H9 (cell line): ENCODE results near the gene PPP2R3B. TPM values are rescaled to one million over a fixed set of nuclear protein-coding genes. Genes with fewer than 3 reads are reported as not detected.

Experiments used
- DNase-seq: peaks from one replicate; pipeline ENCODE4 v3.0.0-alpha.2; 2017
- H2AFZ ChIP-seq: one replicate; pipeline ENCODE4 v1.6.1; 2013; ENCODE audit warnings: mild to moderate bottlenecking, low read length, control low read depth, moderate library complexity
- H2AK5ac ChIP-seq: 2 replicates; pipeline ENCODE4 v1.6.1; 2013; ENCODE audit warnings: low read length, control low read depth, mixed read lengths; ENCODE audit not compliant: insufficient read length
- H2BK120ac ChIP-seq: one replicate; pipeline ENCODE4 v1.6.1; 2013; ENCODE audit warnings: low read depth, mild to moderate bottlenecking, low read length, control low read depth, inconsistent platforms; ENCODE audit not compliant: poor library complexity, severe bottlenecking
- H2BK12ac ChIP-seq: 2 replicates; pipeline ENCODE4 v1.6.1; 2013; ENCODE audit warnings: low read length, control low read depth, mixed read lengths, low read depth; ENCODE audit not compliant: insufficient read length
- H2BK15ac ChIP-seq: 2 replicates; pipeline ENCODE4 v1.6.1; 2013; ENCODE audit warnings: low read depth, low read length, control low read depth
- H2BK20ac ChIP-seq: one replicate; pipeline ENCODE4 v1.6.1; 2013; ENCODE audit warnings: low read depth, mild to moderate bottlenecking, low read length, control low read depth, inconsistent platforms; ENCODE audit not compliant: poor library complexity, severe bottlenecking
- H2BK5ac ChIP-seq: 2 replicates; pipeline ENCODE4 v1.6.1; 2013; ENCODE audit warnings: low read length, control low read depth, mixed read lengths; ENCODE audit not compliant: insufficient read length
- H3K14ac ChIP-seq: 2 replicates; pipeline ENCODE4 v1.6.1; 2013; ENCODE audit warnings: low read length, control low read depth; ENCODE audit not compliant: insufficient read depth
- H3K18ac ChIP-seq: 2 replicates; pipeline ENCODE4 v1.6.1; 2013; ENCODE audit warnings: low read depth, mild to moderate bottlenecking, mixed read lengths, low read length, control low read depth; ENCODE audit not compliant: insufficient read length
- H3K23ac ChIP-seq: 2 replicates; pipeline ENCODE4 v1.6.1; 2013; ENCODE audit warnings: low read length, control low read depth, mixed read lengths, low read depth; ENCODE audit not compliant: insufficient read length
- H3K23me2 ChIP-seq: 2 replicates; pipeline ENCODE4 v1.6.1; 2013; ENCODE audit warnings: low read depth, mild to moderate bottlenecking, mixed read lengths, low read length, control low read depth; ENCODE audit not compliant: insufficient read length, poor library complexity, severe bottlenecking
- H3K27ac ChIP-seq: 2 replicates; pipeline ENCODE4 v1.5.1; 2013; ENCODE audit warnings: low read length, control low read depth, mixed read lengths, low read depth; ENCODE audit not compliant: insufficient read length
- H3K27me3 ChIP-seq: 2 replicates; pipeline ENCODE4 v1.6.1; 2013; ENCODE audit warnings: low read length, control low read depth, inconsistent platforms; ENCODE audit not compliant: insufficient read depth
- H3K4ac ChIP-seq: 2 replicates; pipeline ENCODE4 v1.6.1; 2013; ENCODE audit warnings: low read depth, mild to moderate bottlenecking, control low read depth, inconsistent platforms, low read length, moderate library complexity
- H3K4me1 ChIP-seq: 2 replicates; pipeline ENCODE4 v1.6.1; 2013; ENCODE audit warnings: low read length, control low read depth, inconsistent platforms; ENCODE audit not compliant: insufficient read depth
- H3K4me2 ChIP-seq: 2 replicates; pipeline ENCODE4 v1.6.1; 2013; ENCODE audit warnings: low read length, control low read depth, mixed read lengths; ENCODE audit not compliant: insufficient read length, insufficient read depth
- H3K56ac ChIP-seq: 2 replicates; pipeline ENCODE4 v1.6.1; 2013; ENCODE audit warnings: low read depth, mild to moderate bottlenecking, mixed read lengths, low read length, control low read depth; ENCODE audit not compliant: insufficient read length
- H3K79me1 ChIP-seq: 2 replicates; pipeline ENCODE4 v1.6.1; 2013; ENCODE audit warnings: low read depth, mild to moderate bottlenecking, moderate library complexity, low read length, control low read depth, inconsistent platforms; ENCODE audit not compliant: insufficient read depth, poor library complexity, severe bottlenecking
- H3K79me2 ChIP-seq: 2 replicates; pipeline ENCODE4 v1.6.1; 2013; ENCODE audit warnings: low read length, control low read depth, inconsistent platforms; ENCODE audit not compliant: insufficient read depth
- H3K9ac ChIP-seq: 2 replicates; pipeline ENCODE4 v1.6.1; 2013; ENCODE audit warnings: low read length, control low read depth, mixed read lengths; ENCODE audit not compliant: insufficient read length; ENCODE audit errors: extremely low read depth
- H3K9me3 ChIP-seq: one replicate; pipeline ENCODE4 v1.6.1; 2013; ENCODE audit warnings: low read depth, low read length, inconsistent platforms; ENCODE audit not compliant: control insufficient read depth
- H3T11ph ChIP-seq: one replicate; pipeline ENCODE4 v1.6.1; 2013; ENCODE audit warnings: mild to moderate bottlenecking, low read length, control low read depth, inconsistent platforms
- H4K20me1 ChIP-seq: one replicate; pipeline ENCODE4 v1.6.1; 2013; ENCODE audit not compliant: control insufficient read depth, insufficient read length, insufficient read depth
- H4K5ac ChIP-seq: 2 replicates; pipeline ENCODE4 v1.6.1; 2013; ENCODE audit warnings: low read depth, mild to moderate bottlenecking, mixed read lengths, low read length, control low read depth; ENCODE audit not compliant: insufficient read length
- H4K8ac ChIP-seq: replicated peaks from 2 replicates; pipeline ENCODE4 v1.6.1; 2013; ENCODE audit warnings: low read length, control low read depth, mixed read lengths, low read depth; ENCODE audit not compliant: insufficient read length
- H4K91ac ChIP-seq: 2 replicates; pipeline ENCODE4 v1.6.1; 2013; ENCODE audit warnings: low read depth, mild to moderate bottlenecking, moderate library complexity, mixed read lengths, low read length, control low read depth; ENCODE audit not compliant: insufficient read length
- H3K27ac Mint-ChIP-seq, 3 experiments: 2 replicates in 2 of 3; 3 replicates in 1 of 3; pipeline ENCODE4 v1.8.0; 2020 to 2021; ENCODE audit warnings: mixed read lengths in 3 of 3, mild to moderate bottlenecking in 1 of 3, moderate library complexity in 1 of 3
- H3K27me3 Mint-ChIP-seq: 2 replicates; pipeline ENCODE4 v1.8.0; 2021; ENCODE audit warnings: low read depth, mild to moderate bottlenecking, moderate library complexity, mixed read lengths
- H3K36me3 Mint-ChIP-seq, 3 experiments: 2 replicates in 2 of 3; 3 replicates in 1 of 3; pipeline ENCODE4 v1.8.0; 2020 to 2021; ENCODE audit warnings: low read depth in 3 of 3, mixed read lengths in 3 of 3; ENCODE audit not compliant: insufficient read depth in 1 of 3
- H3K4me1 Mint-ChIP-seq, 2 experiments: 2 replicates each; pipeline ENCODE4 v1.8.0; 2020; ENCODE audit warnings: mixed read lengths in 2 of 2
- H3K4me3 Mint-ChIP-seq, 2 experiments: 2 replicates in 1 of 2; 3 replicates in 1 of 2; pipeline ENCODE4 v1.8.0; 2020 to 2021; ENCODE audit warnings: mild to moderate bottlenecking in 2 of 2, mixed read lengths in 2 of 2, moderate library complexity in 1 of 2
- H3K9me3 Mint-ChIP-seq, 2 experiments: 2 replicates in 1 of 2; 3 replicates in 1 of 2; pipeline ENCODE4 v1.8.0; 2020; ENCODE audit warnings: mild to moderate bottlenecking in 2 of 2, mixed read lengths in 2 of 2, moderate library complexity in 1 of 2
- CTCF ChIP-seq: fragments of 200-600 bp; sonication (generic); conservative IDR thresholded peaks from 3 replicates; pipeline ENCODE4 v1.8.0; 2021; ENCODE audit warnings: antibody characterized with exemption, mild to moderate bottlenecking
- WGBS: extraction: QIAGEN DNeasy Blood & Tissue Kit; methylation state at CpG from one replicate; pipeline ENCODE4 v1.1.7; 2013; ENCODE audit warnings: missing lambda C conversion rate, low lambda C conversion rate, mixed read lengths; ENCODE audit not compliant: insufficient read length; ENCODE audit errors: extremely low coverage; 5-methylcytosine and 5-hydroxymethylcytosine counted together
- total RNA-seq: library from RNA; stranded (reverse); gene quantifications from 2 replicates; pipeline ENCODE4 v1.2.1, GENCODE V29; 2021

Gene PPP2R3B
- total RNA-seq, 1 experiment from 2014 or later, result 72.1 TPM

- Mint-ChIP-seq H3K27ac (no peak overlapping the region), H3K4me3 (no peak overlapping the region), H3K27me3 (peaks cover 29% of the 10 kb centered on the region), H3K36me3 (peaks cover 4 to 5% (median 4%) of the 10 kb centered on the region in 3 experiments; a peak in 6 of 7 replicates), H3K9me3 (peaks cover 2 to 6% of the 10 kb centered on the region in 2 experiments; a peak in 3 of 5 replicates), H3K4me1 (peaks cover 8 to 9% of the 10 kb centered on the region in 2 experiments)
- no peak overlapping the region for H2BK120ac ChIP-seq
- H3K9ac ChIP-seq, result no peak overlapping the region
- H2BK5ac ChIP-seq, result no peak overlapping the region
- H4K5ac ChIP-seq, result no peak overlapping the region
- no peak for TF ChIP-seq CTCF
- H3K4ac ChIP-seq, result no peak overlapping the region
- no peaks in the 10 kb centered on the region for H3K23me2 ChIP-seq
- no peaks in the 10 kb centered on the region for H3K27me3 ChIP-seq
- no peak overlapping the region for H4K91ac ChIP-seq
- no peak overlapping the region for H3K14ac ChIP-seq
- no peak overlapping the region for H2BK15ac ChIP-seq
- WGBS, result no CpG with 5 or more reads among the region's 17 CpGs
- H3K27ac ChIP-seq, result no peak overlapping the region
- H3K23ac ChIP-seq, result no peak overlapping the region
- H3K79me2 ChIP-seq, result no peaks in the 10 kb centered on the region
- no peak overlapping the region for H2AK5ac ChIP-seq
- H2BK12ac ChIP-seq, result no peak overlapping the region
- H2AFZ ChIP-seq, result no peak overlapping the region
- H3K56ac ChIP-seq, result no peak overlapping the region
- H2BK20ac ChIP-seq, result no peak overlapping the region
- DNase-seq, result no peak
- H3T11ph ChIP-seq, result no peak overlapping the region
- H3K9me3 ChIP-seq, result no peaks in the 10 kb centered on the region
- no peaks in the 10 kb centered on the region for H4K20me1 ChIP-seq
- no peaks in the 10 kb centered on the region for H3K79me1 ChIP-seq
- no peak overlapping the region for H3K4me2 ChIP-seq
- H4K8ac ChIP-seq, result no peak overlapping the region
- H3K18ac ChIP-seq, result no peak overlapping the region
- no peaks in the 10 kb centered on the region for H3K4me1 ChIP-seq
Measured at GRCh38 chrX:434946-435345, 48.2 kb upstream of the PPP2R3B start.
